Regular cardiac myocyte (primary cell): ENCODE results near the gene SNRNP200. TPM values are rescaled to one million over a fixed set of nuclear protein-coding genes. Genes with fewer than 3 reads are reported as not detected.

ENCODE experiments used
- total RNA-seq: library from RNA; depleted of rRNA; stranded (reverse); fragments of >200 nt; gene quantifications from 2 replicates; pipeline ENCODE4 v1.2.3, GENCODE V29; 2014

SNRNP200 gene
- 34.7 and 65.9 TPM in 2 replicates for total RNA-seq

GRCh38 chr2:96305091-96305978, at the start of gene SNRNP200:
TSS of gene SNRNP200 (minus strand) at chr2:96305546. CDS start at chr2:96305437, 109 bp downstream.

DNA sequence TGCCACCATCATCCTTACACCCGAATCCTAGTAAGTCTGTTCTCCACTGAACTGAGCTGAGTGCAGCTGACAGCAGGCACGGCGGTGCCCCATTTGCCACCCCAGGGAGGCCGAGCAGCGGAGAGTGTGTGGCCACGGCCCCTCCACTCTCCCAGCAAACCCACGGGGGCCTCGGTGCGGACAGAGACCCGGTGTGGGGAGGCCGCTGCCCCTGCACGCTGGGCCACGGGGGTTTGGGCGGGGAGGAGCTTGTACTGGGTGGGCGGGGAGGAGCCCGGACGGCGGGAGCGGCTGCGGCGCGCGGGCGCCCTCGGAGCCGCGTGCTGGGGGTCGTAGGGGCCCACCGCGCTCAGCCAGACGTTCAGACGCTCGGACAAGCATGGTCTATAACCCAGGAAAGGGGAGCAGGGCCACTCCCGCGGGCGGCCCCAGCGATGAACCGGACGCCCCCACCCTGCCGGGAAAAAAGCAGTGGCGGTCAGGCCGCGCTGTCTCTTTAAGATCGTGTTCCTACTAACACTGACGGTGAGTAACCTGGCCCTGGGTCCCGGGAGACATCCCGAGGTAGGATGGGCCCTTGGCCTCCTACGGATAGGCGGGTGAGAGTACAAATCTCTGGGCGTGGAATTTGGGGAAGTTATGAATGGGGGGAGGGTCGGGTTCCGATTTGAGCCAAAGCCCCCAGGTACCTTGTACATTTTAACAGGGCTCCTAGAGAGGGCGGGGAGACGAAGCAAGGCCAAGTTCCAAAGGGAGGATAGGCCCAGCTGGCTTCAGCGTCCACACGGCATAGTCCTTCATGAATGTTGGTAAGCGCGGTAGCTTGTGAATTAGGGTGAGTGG, 19.9 kb upstream of the SNRNP200 start, which contains the start of gene ITPRIPL1:
TSS of gene ITPRIPL1 (plus strand) at position 277 of the 843 bp plus-strand sequence. CDS start at position 800, 523 bp downstream.

DNA sequence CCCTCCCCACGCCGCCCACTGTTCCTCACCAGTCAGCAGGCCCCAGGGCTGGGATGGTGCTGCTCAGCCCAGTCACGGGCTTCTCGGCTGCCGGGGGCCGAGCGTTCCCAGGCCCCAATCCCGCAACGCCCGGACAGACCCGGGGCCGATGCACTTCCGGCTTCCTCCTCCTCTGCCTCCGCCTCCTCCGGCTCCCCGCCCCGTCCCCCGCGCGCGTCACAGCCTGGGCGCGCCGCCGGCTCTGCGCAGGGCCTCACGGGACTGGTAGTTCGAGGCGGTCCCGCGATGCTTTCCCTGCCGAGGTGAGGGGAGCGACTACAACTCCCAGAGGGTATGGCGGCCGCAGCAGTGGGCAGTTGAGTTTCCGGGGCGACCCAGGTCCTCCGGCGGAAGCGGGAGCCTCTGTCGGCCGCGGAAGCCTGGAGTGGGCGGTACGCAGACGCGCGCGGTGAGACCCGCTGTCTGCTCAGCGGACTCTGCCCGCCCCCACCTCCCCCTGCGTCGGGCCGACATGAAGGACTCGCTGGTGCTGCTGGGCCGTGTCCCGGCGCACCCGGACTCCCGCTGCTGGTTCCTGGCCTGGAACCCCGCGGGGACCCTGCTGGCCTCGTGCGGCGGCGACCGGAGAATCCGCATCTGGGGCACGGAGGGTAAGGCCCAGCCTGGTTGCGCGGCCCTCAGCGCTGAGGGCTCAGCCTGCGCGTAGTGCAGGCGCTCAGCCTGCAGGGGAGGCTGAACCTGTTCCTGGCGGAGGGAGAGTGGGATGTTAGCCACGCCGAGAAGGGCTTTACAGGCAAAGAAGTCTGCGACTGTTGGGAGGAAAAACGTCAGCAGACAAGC, 39.3 kb downstream of the SNRNP200 start, which contains the start of the genes CIAO1 and TMEM127:
TSS of gene CIAO1 (plus strand) at position 386 of the 840 bp plus-strand sequence. CDS start at position 512, 126 bp downstream.
TSS of gene TMEM127 (minus strand) at position 158 of the 840 bp plus-strand sequence. CDS start 616 bp downstream, outside the sequence.

Other genes with a start within 250 kb of the SNRNP200 start
- gene ADRA2B, start 189.0 kb downstream of the SNRNP200 start, total RNA-seq = 2.0 TPM in 1 of 2 replicates, not detected in the other
- gene ASTL, start 167.0 kb downstream of the SNRNP200 start, total RNA-seq = under 0.01 TPM in 1 of 2 replicates, not detected in the other
- gene DUSP2, start 160.1 kb downstream of the SNRNP200 start, total RNA-seq = 2.3 and 2.9 TPM in 2 replicates
- gene STARD7, start 96.7 kb downstream of the SNRNP200 start, total RNA-seq = 145 and 240 TPM in 2 replicates
- gene TMEM127, start 39.5 kb downstream of the SNRNP200 start, total RNA-seq = 18.6 and 22.0 TPM in 2 replicates
- 87.8 and 94.4 TPM in 2 replicates for gene CIAO1, start 39.3 kb downstream of the SNRNP200 start, total RNA-seq
- 1.1 and 1.3 TPM in 2 replicates for gene ITPRIPL1, start 19.8 kb upstream of the SNRNP200 start, total RNA-seq
- 2.0 and 34.1 TPM in 2 replicates for gene NCAPH, start 30.2 kb upstream of the SNRNP200 start, total RNA-seq
- gene NEURL3, start 199.8 kb upstream of the SNRNP200 start, total RNA-seq = not detected in 2 replicates
- 2.7 and 7.9 TPM in 2 replicates for gene ARID5A, start 231.2 kb upstream of the SNRNP200 start, total RNA-seq